Measurements from ENCODE around the gene CDK11B. TPM values are rescaled to one million over a fixed set of nuclear protein-coding genes. Genes with fewer than 3 reads are reported as not detected.

Gene CDK11B
- total RNA-seq, 1 donor from 2014 or later = 5.6 TPM

DNA sequence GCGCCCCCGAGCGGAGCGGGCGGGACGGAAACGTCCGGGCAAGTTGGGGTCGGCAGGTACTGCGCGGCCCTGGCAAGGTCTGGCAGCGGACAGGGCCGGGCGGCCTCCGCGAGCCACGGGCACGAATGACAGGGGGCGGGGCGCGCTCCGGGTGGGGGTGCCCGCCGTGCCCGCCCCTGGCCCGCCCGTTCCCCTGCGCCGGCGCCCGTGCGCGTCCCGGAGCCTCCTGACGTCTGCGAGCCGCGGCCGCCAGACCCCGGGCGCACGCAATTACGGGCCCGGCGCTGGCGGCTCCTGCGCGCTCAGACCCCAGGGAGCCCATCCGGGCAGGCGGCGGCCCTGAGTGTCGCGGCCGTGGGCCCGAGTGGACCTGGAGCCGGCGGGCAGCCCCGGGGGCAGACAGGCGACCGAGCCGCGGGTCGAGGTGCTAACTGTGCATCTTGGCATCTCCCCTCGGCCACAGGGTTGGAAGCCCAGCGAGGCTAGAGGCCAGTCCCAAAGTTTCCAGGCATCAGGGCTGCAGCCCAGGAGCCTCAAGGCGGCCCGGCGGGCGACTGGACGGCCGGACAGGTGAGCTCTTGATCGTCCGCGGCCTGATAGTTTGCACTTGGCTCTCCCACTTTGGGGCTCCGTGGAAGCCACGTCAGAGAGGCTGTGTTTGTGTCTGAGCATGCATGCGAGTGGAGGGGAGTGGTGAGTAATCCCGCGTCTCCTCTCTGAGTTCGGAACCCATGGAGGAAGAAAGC lies 42.6 kb downstream of the CDK11B start:
- peak in 1 of 2 donors; percentile 48 for DNase-seq (ENCODE audit: low read depth in 2 of 2)

DNA sequence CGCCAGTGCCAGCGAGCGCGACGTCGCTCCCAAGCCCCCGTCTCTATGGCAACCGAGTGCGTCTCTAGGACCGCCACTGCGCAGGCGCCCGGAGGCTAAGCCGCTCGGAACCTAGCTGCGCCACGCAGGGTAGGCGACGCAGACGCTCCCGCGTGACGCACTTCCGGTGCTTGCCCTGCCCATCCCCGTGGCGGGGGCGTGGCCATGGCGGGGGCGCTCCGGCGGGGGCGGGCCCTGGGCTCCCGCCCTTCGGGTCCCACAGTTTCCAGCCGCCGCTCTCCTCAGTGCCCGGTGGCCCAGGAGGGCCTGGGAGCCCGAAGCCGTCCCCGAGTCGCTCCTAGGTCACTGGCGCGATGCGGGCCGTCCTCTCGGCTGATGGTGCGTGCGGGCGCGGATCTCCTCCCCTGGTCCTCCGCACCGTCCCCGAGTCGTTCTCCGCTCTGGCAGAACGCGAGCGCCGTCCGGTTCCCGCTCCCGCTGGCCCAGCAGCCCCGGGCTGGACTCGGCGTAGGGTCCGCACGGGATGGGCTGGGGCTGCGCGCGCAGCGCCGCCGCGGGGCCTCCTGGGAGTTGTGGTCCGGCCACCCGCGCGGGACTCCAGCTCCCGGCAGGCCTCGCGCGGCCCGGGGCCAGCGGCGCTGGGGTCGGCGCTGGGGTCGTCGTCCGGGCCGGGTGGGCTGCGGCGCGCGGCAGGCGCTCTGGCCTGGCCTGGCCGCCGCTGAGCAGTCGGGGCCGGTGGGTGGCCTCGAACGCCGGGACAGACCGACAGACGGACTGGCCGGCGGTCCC lies 43.4 kb downstream of the CDK11B start, which contains the start of gene MIB2:
MIB2 (plus strand) TSS at position 245 of the 789 bp plus-strand sequence. CDS start 7,953 bp downstream, outside the sequence.
- DNase-seq (ENCODE audit: low read depth in 2 of 2) = peak; percentile 94 to 97

DNA sequence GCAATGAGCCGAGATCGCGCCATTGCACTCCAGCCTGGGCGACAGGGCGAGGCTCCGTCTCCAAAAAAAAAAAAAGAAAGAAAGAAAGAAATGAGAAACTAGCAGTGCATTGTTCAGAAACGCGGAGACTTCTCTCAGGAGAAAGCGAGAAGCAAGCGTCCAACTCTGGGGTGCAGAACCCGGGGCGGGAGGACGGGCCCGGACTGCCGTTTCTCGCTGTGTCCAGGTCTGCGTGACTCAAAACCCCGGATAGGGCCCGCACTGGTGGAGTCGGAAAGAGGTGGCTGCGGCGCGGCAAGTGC lies 43.9 kb downstream of the CDK11B start:
- DNase-seq (ENCODE audit: low read depth in 2 of 2) = no peak

DNA sequence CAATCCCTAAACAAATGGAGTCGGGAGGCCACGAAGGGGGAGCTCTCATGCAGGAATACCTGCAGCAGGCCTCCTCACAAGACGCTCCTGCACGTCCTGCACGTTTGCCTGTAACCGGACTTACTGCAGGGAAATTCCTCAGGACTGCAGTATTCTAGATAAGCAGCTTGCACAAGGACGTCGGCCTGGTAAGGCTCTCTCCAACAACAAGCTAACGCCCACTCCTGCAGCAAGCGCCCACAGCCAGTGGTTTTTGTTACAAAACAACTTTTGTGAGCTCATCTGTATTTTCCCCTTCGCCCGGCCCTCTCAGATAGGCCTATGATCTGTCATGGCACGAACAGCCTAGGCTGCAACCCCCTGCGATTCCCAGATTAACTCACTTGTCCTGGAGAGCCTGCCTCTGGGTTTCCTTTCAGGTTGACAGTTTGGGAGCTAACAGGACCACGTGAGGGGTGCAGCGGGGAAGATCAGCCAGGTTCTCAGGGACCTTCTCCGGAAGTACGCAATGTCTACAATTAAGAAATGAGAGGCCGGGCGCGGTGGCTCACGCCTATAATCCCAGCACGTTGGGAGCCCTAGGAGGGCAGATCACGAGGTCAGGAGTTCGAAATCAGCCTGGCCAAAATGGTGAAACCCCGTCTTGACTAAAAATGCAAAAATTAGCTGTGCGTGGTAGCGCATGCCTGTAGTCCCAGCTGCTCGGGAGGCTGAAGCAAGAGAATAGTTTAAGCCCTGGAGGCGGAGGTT lies 44.4 kb downstream of the CDK11B start:
- no peak for DNase-seq (ENCODE audit: low read depth in 2 of 2)

DNA sequence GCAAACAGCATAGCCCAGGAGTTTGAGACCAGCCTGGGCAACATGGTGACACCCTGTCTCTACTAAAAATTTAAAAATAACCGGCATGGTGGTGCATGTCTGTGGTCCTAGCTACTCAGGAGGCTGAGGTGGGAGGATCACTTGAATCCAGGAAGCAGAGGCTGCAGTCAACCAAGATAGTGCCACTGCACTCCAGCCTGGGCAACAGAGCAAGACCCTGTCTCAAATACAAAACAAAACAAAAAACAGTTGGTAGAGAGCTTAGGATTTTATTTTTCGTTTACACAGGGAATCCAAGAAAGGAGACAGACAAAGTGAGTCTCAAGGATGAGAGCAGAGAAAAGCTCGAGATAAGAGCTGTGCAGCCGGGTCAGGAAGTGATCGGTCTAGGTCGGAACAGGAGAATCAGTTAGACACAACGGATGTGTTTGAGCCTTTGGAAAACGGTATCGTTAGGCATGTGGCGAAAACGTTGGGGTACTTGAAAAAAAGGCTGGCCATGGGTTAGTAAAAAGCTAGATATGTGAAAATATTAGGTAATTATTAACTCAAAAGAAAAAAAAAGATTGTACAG lies 45.2 kb downstream of the CDK11B start:
- no peak for DNase-seq (ENCODE audit: low read depth in 2 of 2)

DNA sequence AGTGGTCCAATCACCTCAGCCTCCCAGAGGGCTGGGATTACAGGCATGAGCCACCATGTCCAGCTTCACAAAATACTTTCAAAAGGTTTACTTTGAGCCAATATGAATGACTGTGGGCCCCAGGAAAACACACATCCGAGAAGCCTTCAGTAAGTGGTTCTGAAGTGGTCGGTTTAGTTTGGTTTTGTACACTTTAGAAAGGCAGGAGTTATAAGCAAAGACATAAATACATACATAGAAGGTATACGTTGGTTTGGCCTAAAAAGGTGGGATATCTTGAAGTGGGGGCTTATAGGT lies 46.8 kb downstream of the CDK11B start:
- DNase-seq (ENCODE audit: low read depth in 2 of 2) = no peak

DNA sequence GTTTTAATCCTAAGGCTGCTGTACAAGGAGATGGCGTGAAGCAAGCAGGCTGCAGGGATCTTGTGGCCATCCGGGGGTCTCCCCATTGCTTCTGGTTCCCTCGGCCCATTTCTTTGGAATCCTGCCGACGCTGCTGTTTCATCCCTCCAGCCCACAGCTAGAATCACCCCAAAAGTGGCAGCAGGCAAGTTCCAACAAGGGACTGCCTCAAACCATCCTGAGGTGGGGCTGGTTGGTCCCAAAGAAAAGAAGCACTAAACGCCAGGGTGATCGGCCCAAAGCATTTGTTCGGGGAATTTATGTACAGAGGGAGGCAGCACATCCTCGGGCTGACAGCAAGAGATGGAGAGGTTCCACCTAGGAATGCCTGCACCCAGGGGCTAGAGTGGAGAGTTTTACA lies 48.0 kb downstream of the CDK11B start:
- no peak for DNase-seq (ENCODE audit: low read depth in 2 of 2)

DNA sequence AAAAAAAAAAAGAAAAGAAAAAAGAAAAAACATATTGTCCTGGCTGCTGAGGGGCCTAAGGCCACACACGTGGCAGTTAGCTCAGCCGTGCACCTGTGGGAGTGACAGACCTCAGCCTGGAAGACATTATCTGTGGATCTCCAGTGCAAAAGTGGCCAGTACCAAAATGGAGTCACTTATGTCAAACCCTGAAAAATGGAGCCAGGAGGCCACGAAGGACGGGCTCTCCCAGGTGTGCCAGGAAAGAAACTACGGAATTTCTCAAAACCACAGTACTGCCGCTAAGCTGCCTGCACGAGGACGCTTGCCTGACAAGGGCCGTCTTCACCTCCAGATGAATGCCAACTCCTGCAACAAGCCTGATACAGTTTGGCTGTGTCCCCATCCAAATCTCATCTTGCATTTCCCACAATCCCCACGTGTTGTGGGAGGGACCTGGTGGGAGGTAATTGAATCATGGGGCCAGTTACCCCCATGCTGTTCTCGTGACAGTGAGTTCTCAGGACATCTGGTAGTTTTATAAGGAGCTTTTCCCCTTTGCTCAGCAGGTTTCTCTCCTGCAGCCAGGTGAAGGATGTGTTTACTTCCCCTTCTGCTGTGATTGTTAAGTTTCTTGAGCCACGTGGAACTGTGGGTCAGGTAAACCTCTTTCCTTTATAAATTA lies 48.9 kb downstream of the CDK11B start:
- DNase-seq (ENCODE audit: low read depth in 2 of 2) = no peak

DNA sequence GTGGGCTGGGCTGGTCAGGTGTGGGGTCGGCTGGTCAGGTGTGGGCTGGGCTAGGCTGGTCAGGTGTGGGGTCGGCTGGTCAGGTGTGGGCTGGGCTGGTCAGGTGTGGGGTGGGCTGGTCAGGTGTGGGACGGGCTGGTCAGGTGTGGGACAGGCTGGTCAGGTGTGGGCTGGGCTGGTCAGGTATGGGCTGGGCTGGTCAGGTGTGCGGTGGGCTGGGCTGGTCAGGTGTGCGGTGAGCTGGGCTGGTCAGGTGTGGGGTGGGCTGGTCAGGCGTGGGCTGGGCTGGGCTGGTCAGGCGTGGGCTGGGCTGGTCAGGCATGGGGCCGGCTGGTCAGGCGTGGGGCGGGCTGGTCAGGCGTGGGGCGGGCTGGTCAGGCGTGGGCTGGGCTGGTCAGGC lies 52.6 kb downstream of the CDK11B start:
- DNase-seq (ENCODE audit: low read depth in 2 of 2) = no peak

DNA sequence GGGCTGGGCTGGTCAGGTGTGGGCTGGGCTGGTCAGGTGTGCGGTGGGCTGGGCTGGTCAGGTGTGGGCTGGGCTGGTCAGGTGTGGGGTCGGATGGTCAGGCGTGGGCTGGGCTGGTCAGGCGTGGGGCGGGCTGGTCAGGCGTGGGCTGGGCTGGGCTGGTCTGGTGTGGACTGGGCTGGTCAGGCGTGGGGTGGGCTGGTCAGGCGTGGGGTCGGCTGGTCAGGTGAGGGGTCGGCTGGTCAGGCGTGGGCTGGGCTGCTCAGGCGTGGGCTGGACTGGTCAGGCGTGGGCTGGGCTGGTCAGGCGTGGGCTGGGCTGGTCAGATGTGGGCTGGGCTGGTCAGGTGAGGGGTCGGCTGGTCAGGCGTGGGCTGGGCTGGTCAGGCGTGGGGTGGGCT lies 53.1 kb downstream of the CDK11B start:
- DNase-seq (ENCODE audit: low read depth in 2 of 2) = no peak

DNA sequence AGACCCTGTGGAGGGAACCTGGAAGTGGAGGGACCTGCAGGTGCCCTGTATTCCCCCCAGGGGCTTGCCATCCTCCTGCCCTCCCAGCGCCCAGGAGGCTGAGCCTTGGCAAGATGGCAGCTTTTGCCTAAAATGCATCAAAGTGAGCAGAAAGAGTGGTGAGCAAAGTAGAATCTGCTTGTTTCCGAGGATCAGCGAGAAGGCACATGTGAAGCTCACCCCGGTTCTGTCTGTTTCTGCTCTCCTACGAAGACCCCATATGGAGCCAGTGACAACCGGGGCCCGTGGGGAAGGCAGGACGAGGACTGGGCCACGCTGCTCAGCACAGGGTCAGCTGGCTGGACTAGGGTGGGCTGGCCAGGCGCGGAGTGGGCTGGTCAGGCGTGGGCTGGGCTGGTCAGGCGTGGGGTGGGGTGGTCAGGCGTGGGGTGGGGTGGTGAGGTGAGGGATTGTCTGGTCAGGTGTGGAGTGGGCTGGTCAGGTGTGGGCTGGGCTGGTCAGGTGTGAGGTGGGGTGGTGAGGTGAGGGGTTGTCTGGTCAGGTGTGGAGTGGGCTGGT lies 53.7 kb downstream of the CDK11B start:
- DNase-seq (ENCODE audit: low read depth in 2 of 2) = no peak

DNA sequence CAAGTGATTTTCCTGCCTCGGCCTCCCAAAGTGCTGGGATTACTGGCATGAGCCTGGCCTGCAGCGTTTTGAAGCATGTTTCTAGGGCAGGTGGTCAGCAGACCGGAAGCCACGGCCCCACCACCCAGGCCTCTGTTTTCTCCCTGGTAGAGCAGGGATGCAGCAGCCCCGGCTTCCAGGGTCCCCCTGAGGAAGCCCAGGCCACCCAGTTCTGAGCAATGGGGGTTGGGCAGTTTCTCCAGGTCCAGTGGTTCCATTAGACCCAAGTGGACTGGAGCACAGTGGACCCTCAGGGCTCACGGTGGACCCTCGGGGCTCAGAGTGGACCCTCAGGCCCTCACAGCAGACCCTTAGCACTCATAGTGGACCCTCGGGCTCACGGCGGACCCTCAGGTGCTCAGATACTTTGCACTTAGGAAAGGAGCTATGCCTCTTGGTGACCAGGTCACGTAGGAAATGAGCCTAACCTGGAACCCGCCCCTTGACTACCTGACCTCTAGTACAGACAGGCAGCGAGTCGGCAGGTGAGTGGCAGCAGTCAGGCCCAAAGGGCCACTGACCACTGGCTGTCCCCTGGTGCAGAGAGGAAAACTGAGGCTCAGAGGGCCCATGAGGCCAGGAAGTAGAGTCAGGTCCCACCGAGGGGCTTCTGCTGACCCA lies 54.3 kb downstream of the CDK11B start:
- no peak for DNase-seq (ENCODE audit: low read depth in 2 of 2)

DNA sequence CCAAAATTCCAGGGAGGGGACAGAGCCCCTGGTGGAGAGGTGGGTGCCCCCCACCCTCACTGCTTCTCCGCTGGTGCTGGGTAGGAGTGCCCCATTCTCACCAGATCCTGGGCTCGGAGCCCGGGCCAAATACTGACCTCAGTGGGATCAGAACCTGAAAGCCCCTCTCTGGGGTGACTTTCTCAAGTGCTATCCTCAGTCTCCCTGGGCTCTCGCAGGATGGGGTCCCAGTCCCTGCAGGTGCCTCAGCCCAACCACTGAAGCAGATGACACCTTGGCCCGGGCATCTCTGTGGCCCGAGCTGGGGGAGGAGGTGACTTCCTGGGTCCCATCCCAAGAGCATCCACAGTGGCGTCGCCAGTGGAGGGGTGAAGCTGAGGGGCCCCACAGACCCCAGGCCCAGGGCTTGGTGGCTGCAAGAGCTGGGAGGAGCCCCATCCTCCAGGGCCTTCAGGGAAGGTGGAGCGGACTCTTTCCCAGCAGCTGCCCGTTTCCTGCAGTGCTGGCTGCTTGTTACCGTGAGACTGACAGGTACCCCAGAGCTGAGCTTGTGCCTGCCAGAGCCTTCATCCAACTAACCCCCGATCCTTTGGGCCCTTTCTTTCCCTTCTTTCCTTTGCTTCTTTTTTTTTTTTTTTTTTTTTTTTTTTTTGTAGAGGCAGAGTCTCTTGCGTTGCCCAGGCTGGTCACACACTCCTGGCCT lies 55.0 kb downstream of the CDK11B start:
- DNase-seq (ENCODE audit: low read depth in 2 of 2) = no peak

DNA sequence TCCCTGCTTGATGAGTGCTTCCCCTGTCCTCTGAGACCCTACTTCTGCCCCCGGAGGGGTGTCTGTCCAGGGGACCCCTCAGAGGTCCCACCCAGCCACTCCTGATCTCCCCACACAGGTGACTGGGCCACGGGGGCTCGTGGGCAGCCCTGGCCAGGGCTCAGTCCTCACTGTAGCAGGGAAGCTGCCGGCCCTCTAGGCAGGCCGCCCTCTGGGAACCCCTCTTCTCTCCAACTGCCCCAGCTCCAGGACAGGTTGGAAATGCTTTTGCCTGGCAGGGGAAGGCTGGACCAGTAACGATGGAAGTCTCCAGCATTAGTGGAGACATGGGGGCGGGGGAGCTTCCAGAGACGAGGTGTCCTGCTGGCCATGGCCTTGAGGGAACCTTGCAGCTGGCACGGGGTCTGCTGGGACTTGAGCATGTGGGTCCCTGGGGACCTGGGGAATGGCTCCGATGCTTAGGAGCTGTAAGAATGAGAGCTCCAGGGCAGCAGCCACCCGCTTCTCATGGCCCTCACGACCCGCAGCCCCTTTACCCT lies 55.8 kb downstream of the CDK11B start:
- DNase-seq (ENCODE audit: low read depth in 2 of 2) = no peak

DNA sequence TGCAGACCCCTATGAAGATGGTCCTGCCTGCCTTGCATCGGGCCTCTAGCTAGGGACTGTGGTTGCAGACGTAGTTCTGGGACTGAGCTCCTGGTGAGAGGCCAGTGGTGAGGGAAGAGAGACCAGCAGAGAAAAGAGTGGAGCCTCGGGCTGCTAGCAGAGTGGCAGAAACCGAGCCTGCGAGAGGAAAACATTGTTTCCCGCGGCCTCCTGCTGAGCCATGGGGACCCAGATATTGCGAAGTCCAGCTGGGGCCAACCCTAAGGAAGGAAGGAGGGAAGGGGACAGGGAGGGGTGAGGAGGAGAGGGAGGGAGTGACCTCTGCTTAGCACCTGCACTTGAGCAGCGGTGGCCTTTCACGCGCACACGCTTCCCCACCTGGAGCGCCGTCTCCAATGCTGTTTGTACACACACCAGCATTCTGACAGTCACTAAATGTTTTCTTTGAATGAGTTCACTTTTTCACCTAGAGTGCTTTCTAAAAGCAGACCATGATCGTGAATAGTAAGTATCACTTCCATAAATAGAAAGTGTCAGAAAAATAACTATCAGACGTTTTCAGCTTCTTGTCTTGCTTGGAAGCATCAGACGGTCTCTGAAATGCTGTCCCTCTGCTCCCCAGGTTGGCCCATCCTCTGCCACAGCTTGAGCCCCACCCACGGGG lies 56.4 kb downstream of the CDK11B start:
- DNase-seq (ENCODE audit: low read depth in 2 of 2) = no peak

DNA sequence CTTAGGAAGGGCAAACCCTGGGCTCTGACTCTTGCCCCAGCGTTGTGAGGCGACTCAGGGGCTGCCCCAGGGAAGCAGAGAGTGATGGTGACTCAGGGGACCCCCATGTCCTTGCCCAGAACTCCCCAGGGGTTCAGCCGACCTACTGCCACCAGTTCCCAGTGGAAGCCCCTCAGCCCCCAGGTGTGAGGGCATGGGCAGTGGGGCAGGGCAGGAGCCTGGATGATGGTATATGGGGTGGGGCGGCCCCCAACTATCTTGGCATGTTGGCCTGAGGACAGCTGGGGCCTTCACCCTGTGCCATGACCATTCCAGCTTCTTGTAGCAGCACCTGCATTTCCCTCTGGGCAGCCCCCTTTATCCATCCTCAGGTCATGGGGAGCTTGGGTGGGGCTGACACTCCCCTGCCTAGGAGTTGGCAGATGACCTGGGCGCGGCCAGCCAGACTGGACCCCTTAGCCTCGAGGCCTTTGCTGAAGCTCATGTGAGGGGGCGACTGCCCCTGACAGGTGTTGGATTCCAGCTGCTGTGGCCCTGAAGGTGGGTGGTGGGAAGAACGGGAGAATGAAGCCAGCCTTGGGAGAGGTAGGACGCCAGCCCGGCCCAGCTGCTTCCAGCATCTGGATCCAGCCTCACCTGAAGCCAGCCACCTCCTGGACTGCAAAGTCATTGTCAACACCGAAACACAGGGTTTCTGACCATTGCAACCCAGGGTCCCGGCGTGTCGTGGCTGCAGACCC lies 57.1 kb downstream of the CDK11B start:
- DNase-seq (ENCODE audit: low read depth in 2 of 2) = no peak

DNA sequence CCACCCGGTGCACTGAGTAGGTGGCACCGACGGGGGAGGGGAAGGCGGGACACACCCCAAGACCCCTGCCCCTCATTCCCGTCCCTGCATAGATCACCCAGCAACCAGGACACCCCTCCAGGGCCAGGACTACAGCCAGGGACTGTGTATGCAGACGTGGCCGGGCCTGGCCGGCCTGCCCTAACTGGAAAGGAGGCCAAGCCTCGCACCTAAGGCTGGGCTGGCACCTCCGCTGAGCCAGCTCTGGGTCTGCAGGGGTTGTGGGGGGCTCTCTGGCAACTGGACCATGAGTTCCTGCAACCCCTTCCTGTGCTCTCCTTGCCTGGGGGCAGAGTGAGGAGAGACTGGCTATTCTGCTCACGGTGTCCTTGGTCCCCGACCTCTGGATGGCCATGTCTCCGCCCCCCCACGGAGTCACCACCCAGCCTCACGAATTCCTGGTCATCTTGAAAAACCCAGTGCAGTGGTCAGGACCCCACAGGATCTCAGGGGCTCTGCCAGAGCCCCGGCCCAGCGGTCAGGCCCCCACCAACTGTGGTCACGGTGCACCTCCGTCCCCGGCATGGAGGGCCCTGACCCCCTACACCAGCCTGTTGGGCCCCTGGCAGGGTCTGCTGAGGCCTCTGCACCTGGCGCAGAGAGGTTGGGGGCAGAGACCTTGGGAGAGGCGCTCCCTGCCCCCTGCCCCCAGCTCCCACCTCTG lies 57.8 kb downstream of the CDK11B start:
- DNase-seq (ENCODE audit: low read depth in 2 of 2) = no peak
